NB4 (cell line): ENCODE measurements around the gene FSTL5.
A peak's percentile ranks its signal among the peaks of the same experiment; 100 is the strongest.
"Not testable (repeated sequence)": the region's sequence is repeated elsewhere in the genome, so short reads cannot be mapped to it uniquely, and the experiment has no call there.

Experiments
- DNase-seq: peaks from one replicate; pipeline ENCODE4 v3.0.0; 2010; ENCODE audit warnings: low read depth
- H3K4me3 ChIP-seq: one replicate; pipeline ENCODE4 v1.5.1; 2011; ENCODE audit warnings: mild to moderate bottlenecking, low read depth, low read length, moderate library complexity
- CTCF ChIP-seq: IDR thresholded peaks from one replicate; pipeline ENCODE4 v1.5.1; 2012; ENCODE audit warnings: low read depth, low read length
- MAX ChIP-seq: IDR thresholded peaks from 2 replicates; pipeline ENCODE4 v1.6.1; 2011; ENCODE audit warnings: low read depth, low read length
- MYC ChIP-seq: IDR thresholded peaks from 2 replicates; pipeline ENCODE4 v1.6.1; 2011; ENCODE audit warnings: low read depth, low read length
- POLR2A ChIP-seq: IDR thresholded peaks from 2 replicates; pipeline ENCODE4 v1.6.1; 2011; ENCODE audit warnings: mild to moderate bottlenecking; ENCODE audit not compliant: insufficient read length; ENCODE audit errors: extremely low read depth

Gene FSTL5

GRCh38 chr4:162163892-162164759 lies at the start of gene FSTL5:
Gene FSTL5, minus strand, starts transcription at chr4:162164000. Its CDS starts 52,604 bp downstream, at chr4:162111396.
- TF ChIP-seq POLR2A (no peak), CTCF (no peak), MAX (no peak), MYC (no peak)
- peak; percentile 14 for DNase-seq
- no peak within 1 kb of the TSS for H3K4me3 ChIP-seq

GRCh38 chr4:162209706-162210105 lies 45.9 kb upstream of the FSTL5 start:
- no peak for DNase-seq
- TF ChIP-seq CTCF (no peak), POLR2A (no peak), MAX (no peak), MYC (no peak)
- no peak overlapping the region for H3K4me3 ChIP-seq

- DNase-seq, H3K4me3 ChIP-seq: not testable (repeated sequence)
Observed at GRCh38 chr4:162203478-162203877, 39.7 kb upstream of the FSTL5 start.

- DNase-seq: no peak
- no peak overlapping the region for H3K4me3 ChIP-seq
- TF ChIP-seq MYC: no peak
- TF ChIP-seq MAX: no peak
- no peak for TF ChIP-seq POLR2A
- no peak for TF ChIP-seq CTCF
Observed at GRCh38 chr4:162201673-162202072, 37.9 kb upstream of the FSTL5 start.

GRCh38 chr4:162170509-162170908 lies 6.7 kb upstream of the FSTL5 start:
- TF ChIP-seq CTCF (no peak), MAX (no peak), POLR2A (no peak), MYC (no peak)
- H3K4me3 ChIP-seq: no peak overlapping the region
- no peak for DNase-seq

GRCh38 chr4:162164906-162165510 lies 1.2 kb upstream of the FSTL5 start:
- no peak for DNase-seq
- TF ChIP-seq POLR2A: no peak
- TF ChIP-seq MYC: no peak
- TF ChIP-seq MAX: no peak
- no peak for TF ChIP-seq CTCF
- H3K4me3 ChIP-seq: no peak overlapping the region
